HG03095 (cell line): ENCODE data around the gene PLXNA4.

Source experiments
- ATAC-seq: cut with Tn5 transposase; IDR thresholded peaks from one replicate; pipeline ENCODE4 v1.9.1; 2021; ENCODE audit warnings: moderate library complexity; ENCODE audit not compliant: unreplicated experiment

The PLXNA4 gene

GRCh38 chr7:132080467-132080866, 495.8 kb downstream of the PLXNA4 start:
- ATAC-seq: no peak

GRCh38 chr7:132078891-132079735, 497.2 kb downstream of the PLXNA4 start:
- no peak for ATAC-seq

- ATAC-seq: no peak
Measured at GRCh38 chr7:132077971-132078685, 498.1 kb downstream of the PLXNA4 start.

- ATAC-seq: no peak
Measured at GRCh38 chr7:132076301-132077035, 499.8 kb downstream of the PLXNA4 start.

- ATAC-seq: no peak
Measured at GRCh38 chr7:132075515-132075914, 500.8 kb downstream of the PLXNA4 start.

- ATAC-seq: no peak
Measured at GRCh38 chr7:132073920-132074589, 502.2 kb downstream of the PLXNA4 start.
